ENCODE measurements around the gene PRRG4.

PRRG4 gene

GRCh38 chr11:32809313-32809712 is 20.4 kb upstream of the PRRG4 start:
- Histone ChIP-seq H3K27me3 (ENCODE audit: insufficient read depth, poor library complexity, severe bottlenecking) (no peaks in the 10 kb centered on the region), H3K27ac (replicated peaks) (no peak overlapping the region), H3K4me3 (replicated peaks; ENCODE audit: insufficient read depth, low read length) (no peak overlapping the region)
- peak in 1 of 2 experiments; percentile 83 for DNase-seq (ENCODE audit: low read depth in 1 of 2, low spot score in 1 of 2)
- TF ChIP-seq REST (IDR thresholded peaks at IDR 0.05; ENCODE audit: insufficient replicate concordance, low read depth) (no peak), CTCF (IDR thresholded peaks at IDR 0.05; ENCODE audit: insufficient read depth, low read length) (peak; percentile 79), SPI1 (IDR thresholded peaks at IDR 0.05; ENCODE audit: borderline replicate concordance, low read depth) (peak; percentile 42; the same call in 1 of the 2 replicates), POLR2AphosphoS5 (IDR thresholded peaks at IDR 0.05; ENCODE audit: low read depth) (no peak)

GRCh38 chr11:32817181-32817851 is 12.4 kb upstream of the PRRG4 start:
- no peak for DNase-seq (ENCODE audit: low read depth in 1 of 2, low spot score in 1 of 2)
- H3K4me3 ChIP-seq (replicated peaks; ENCODE audit: insufficient read depth, low read length): no peak overlapping the region
- H3K27ac ChIP-seq (replicated peaks): no peak overlapping the region
- TF ChIP-seq POLR2AphosphoS5 (IDR thresholded peaks at IDR 0.05; ENCODE audit: low read depth) (no peak), REST (IDR thresholded peaks at IDR 0.05; ENCODE audit: insufficient replicate concordance, low read depth) (no peak), SPI1 (IDR thresholded peaks at IDR 0.05; ENCODE audit: borderline replicate concordance, low read depth) (no peak), CTCF (IDR thresholded peaks at IDR 0.05; ENCODE audit: insufficient read depth, low read length) (no peak), GABPA (IDR thresholded peaks at IDR 0.05; ENCODE audit: low read depth) (no peak)
- H3K27me3 ChIP-seq (ENCODE audit: insufficient read depth, poor library complexity, severe bottlenecking): no peaks in the 10 kb centered on the region

GRCh38 chr11:32817852-32818183 is 11.9 kb upstream of the PRRG4 start:
- no peak overlapping the region for H3K4me3 ChIP-seq (replicated peaks; ENCODE audit: insufficient read depth, low read length)
- TF ChIP-seq REST (IDR thresholded peaks at IDR 0.05; ENCODE audit: insufficient replicate concordance, low read depth): no peak
- TF ChIP-seq GABPA (IDR thresholded peaks at IDR 0.05; ENCODE audit: low read depth): no peak
- peak; percentile 61 for TF ChIP-seq SPI1 (IDR thresholded peaks at IDR 0.05; ENCODE audit: borderline replicate concordance, low read depth)
- TF ChIP-seq POLR2AphosphoS5 (IDR thresholded peaks at IDR 0.05; ENCODE audit: low read depth): no peak
- DNase-seq (ENCODE audit: low read depth in 1 of 2, low spot score in 1 of 2): no peak
- H3K27ac ChIP-seq (replicated peaks): no peak overlapping the region
- no peaks in the 10 kb centered on the region for H3K27me3 ChIP-seq (ENCODE audit: insufficient read depth, poor library complexity, severe bottlenecking)

Measured in HL-60 (cell line).